Upper lobe of right lung (tissue), 1 donor: ENCODE data around the gene REEP3. TPM values are rescaled to one million over a fixed set of nuclear protein-coding genes. Genes with fewer than 3 reads are reported as not detected.

Experiments used
- ATAC-seq: fragments of 200-7000 bp; cut with Tn5 transposase; one replicate; pipeline ENCODE4 v1.9.1; 2020; ENCODE audit warnings: mild to moderate bottlenecking, moderate library complexity
- DNase-seq: peaks from one replicate; pipeline ENCODE4 v3.0.0-alpha.2; 2020
- H3K27ac ChIP-seq: fragments of 200-600 bp; one replicate; pipeline ENCODE4 v1.8.0; 2022
- H3K27me3 ChIP-seq: fragments of 200-600 bp; one replicate; pipeline ENCODE4 v1.8.0; 2022; ENCODE audit warnings: mild to moderate bottlenecking
- H3K36me3 ChIP-seq: fragments of 200-600 bp; one replicate; pipeline ENCODE4 v1.8.0; 2022
- H3K4me1 ChIP-seq: fragments of 200-600 bp; one replicate; pipeline ENCODE4 v1.8.0; 2022
- H3K4me3 ChIP-seq: fragments of 200-600 bp; one replicate; pipeline ENCODE4 v1.8.0; 2022; ENCODE audit warnings: mild to moderate bottlenecking
- H3K9me3 ChIP-seq: fragments of 200-600 bp; one replicate; pipeline ENCODE4 v1.8.0; 2022
- CTCF ChIP-seq: fragments of 200-600 bp; IDR thresholded peaks from one replicate; pipeline ENCODE4 v1.8.0; 2022; ENCODE audit warnings: antibody characterized with exemption
- intact Hi-C: fragments of 100-400 bp; cut with DNase I; formaldehyde crosslinking; loops from one replicate; pipeline ENCODE4 v1.11.0; 2022
- total RNA-seq: library from RNA; stranded (reverse); fragmentation: NEBNext Ultra II Directional; extraction: Animal tissue kit (Norgen Biotek cat#: 25700); gene quantifications from one replicate; pipeline ENCODE4 v1.2.1, GENCODE V29; 2021
- donor health status: DM: no; HTN: yes; CAD: no; lungs with severe emphysema.

REEP3 gene
- total RNA-seq, 1 donor from 2014 or later = 57.1 TPM

- ATAC-seq = peak; percentile 53
- DNase-seq = no peak
- no peak for TF ChIP-seq CTCF
- Histone ChIP-seq H3K9me3 (no peaks in the 10 kb centered on the region), H3K4me3 (no peak overlapping the region), H3K4me1 (peaks cover 8% of the 10 kb centered on the region), H3K36me3 (no peaks in the 10 kb centered on the region), H3K27me3 (no peaks in the 10 kb centered on the region), H3K27ac (no peak overlapping the region)
- intact Hi-C loops = no loop called here
Observed at GRCh38 chr10:63591600-63592379, 70.6 kb downstream of the REEP3 start.

DNA sequence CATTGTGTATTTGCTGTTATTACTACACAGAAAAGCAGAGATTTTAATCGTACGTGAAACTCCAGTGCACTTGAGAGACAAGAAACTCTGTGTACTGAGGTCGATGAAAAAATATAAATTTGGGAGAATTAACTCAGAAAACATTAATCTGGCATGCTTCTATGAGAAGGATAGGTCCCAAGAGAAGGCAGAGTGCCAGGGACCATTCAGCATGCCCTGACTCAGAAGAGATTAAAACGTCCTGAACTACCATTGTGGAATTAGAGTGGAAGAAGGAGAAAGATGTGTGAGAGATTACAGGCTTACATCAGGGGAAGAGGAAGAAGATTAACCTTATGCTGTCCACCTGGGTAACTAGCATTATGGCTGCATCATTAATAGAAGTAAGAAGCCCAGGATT lies 72.4 kb downstream of the REEP3 start:
- no peak for DNase-seq
- Histone ChIP-seq H3K4me1 (peaks cover 8% of the 10 kb centered on the region), H3K36me3 (peaks cover 1% of the 10 kb centered on the region), H3K27me3 (no peaks in the 10 kb centered on the region), H3K27ac (no peak overlapping the region), H3K9me3 (no peaks in the 10 kb centered on the region), H3K4me3 (no peak overlapping the region)
- TF ChIP-seq CTCF = no peak
- ATAC-seq = no peak
- intact Hi-C loops = no loop called here

GRCh38 chr10:63595072-63595471 lies 73.9 kb downstream of the REEP3 start:
- no peak for ATAC-seq
- Histone ChIP-seq H3K4me1 (no peaks in the 10 kb centered on the region), H3K27ac (no peak overlapping the region), H3K9me3 (no peaks in the 10 kb centered on the region), H3K4me3 (no peak overlapping the region), H3K36me3 (peaks cover 12% of the 10 kb centered on the region), H3K27me3 (no peaks in the 10 kb centered on the region)
- intact Hi-C loops = no loop called here
- TF ChIP-seq CTCF = no peak
- DNase-seq = no peak

- H3K27ac ChIP-seq = no peak overlapping the region
- TF ChIP-seq CTCF = no peak
- peaks cover 12% of the 10 kb centered on the region for H3K36me3 ChIP-seq
- H3K4me1 ChIP-seq = no peaks in the 10 kb centered on the region
- H3K9me3 ChIP-seq = no peaks in the 10 kb centered on the region
- intact Hi-C loops = no loop called here
- no peak overlapping the region for H3K4me3 ChIP-seq
- no peak for DNase-seq
- ATAC-seq = peak; percentile 65
- no peaks in the 10 kb centered on the region for H3K27me3 ChIP-seq
Observed at GRCh38 chr10:63596924-63597323, 75.7 kb downstream of the REEP3 start.

DNA sequence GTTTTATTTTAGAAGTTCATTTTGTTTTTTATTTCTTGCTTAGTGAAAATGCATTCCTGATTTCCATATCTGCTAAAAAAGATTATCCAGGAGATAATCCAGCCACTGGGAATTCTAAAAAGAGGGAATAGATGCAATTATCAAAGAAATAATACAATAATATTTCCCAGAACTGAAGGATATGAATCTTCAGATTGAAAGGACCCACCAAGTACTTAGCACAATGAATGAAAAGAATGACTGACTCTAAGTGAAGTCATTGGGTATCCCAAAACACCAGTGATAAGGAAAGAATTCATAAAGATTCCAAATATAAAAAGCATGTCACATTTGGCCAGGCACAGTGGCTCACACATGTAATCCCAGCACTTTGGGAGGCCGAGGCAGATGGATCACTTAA lies 79.3 kb downstream of the REEP3 start:
- Histone ChIP-seq H3K27ac (no peak overlapping the region), H3K9me3 (no peaks in the 10 kb centered on the region), H3K4me3 (no peak overlapping the region), H3K4me1 (no peaks in the 10 kb centered on the region), H3K27me3 (no peaks in the 10 kb centered on the region), H3K36me3 (peaks cover 12% of the 10 kb centered on the region)
- no peak for TF ChIP-seq CTCF
- DNase-seq (no peak), ATAC-seq (no peak)
- intact Hi-C loops = no loop called here
